HepG2 (cell line): ENCODE data around the gene ROMO1. TPM values are rescaled to one million over a fixed set of nuclear protein-coding genes. Genes with fewer than 3 reads are reported as not detected.

Experiments used
- FOXA1 ChIP-seq, 2 experiments: fragments of 450-650 bp in 1 of 2; sonication (generic) in 1 of 2; formaldehyde crosslinking in 1 of 2; IDR thresholded peaks; 2 replicates each; pipeline versions ENCODE4 v1.4.0 to v1.6.1; 2016 to 2020; ENCODE audit warnings: missing genetic modification reagents in 1 of 2
- HNF1A ChIP-seq, 2 experiments: sonication (generic) in 1 of 2; formaldehyde crosslinking in 1 of 2; IDR thresholded peaks; 2 replicates each; pipeline versions ENCODE4 v1.4.0 to v1.6.1; 2016 to 2020; ENCODE audit warnings: borderline replicate concordance in 1 of 2, low read depth in 1 of 2, mild to moderate bottlenecking in 1 of 2, missing genetic modification reagents in 1 of 2
- HOXA5 ChIP-seq: sonication (generic); formaldehyde crosslinking; IDR thresholded peaks from 2 replicates; pipeline ENCODE4 v1.4.0; 2020; ENCODE audit warnings: missing genetic modification reagents
- KDM2A ChIP-seq: sonication (generic); formaldehyde crosslinking; IDR thresholded peaks from 2 replicates; pipeline ENCODE4 v1.4.0; 2020; ENCODE audit warnings: low read depth, missing genetic modification reagents, borderline replicate concordance
- LRRFIP1 ChIP-seq: sonication (generic); formaldehyde crosslinking; conservative IDR thresholded peaks from 2 replicates; pipeline ENCODE4 v1.4.0; 2020; ENCODE audit warnings: missing genetic modification reagents
- RFXANK ChIP-seq: IDR thresholded peaks from 2 replicates; pipeline ENCODE4 v1.6.1; 2016
- ZBTB20 ChIP-seq: sonication (generic); formaldehyde crosslinking; IDR thresholded peaks from 2 replicates; pipeline ENCODE4 v1.8.1; 2023; ENCODE audit warnings: missing genetic modification reagents, low read depth, mild to moderate bottlenecking, borderline replicate concordance
- ZBTB37 ChIP-seq: sonication (generic); formaldehyde crosslinking; IDR thresholded peaks from 2 replicates; pipeline ENCODE4 v1.4.0; 2020; ENCODE audit warnings: mild to moderate bottlenecking, missing genetic modification reagents
- ZNF670 ChIP-seq: sonication (generic); formaldehyde crosslinking; IDR thresholded peaks from 2 replicates; pipeline ENCODE4 v1.8.0; 2022; ENCODE audit warnings: mild to moderate bottlenecking, missing genetic modification reagents, borderline replicate concordance
- ZNF687 ChIP-seq: sonication (generic); formaldehyde crosslinking; IDR thresholded peaks from 2 replicates; pipeline ENCODE4 v1.5.1; 2020; ENCODE audit warnings: mild to moderate bottlenecking, missing genetic modification reagents, moderate library complexity
- ZNF776 ChIP-seq: sonication (generic); formaldehyde crosslinking; IDR thresholded peaks from 2 replicates; pipeline ENCODE4 v1.4.0; 2020; ENCODE audit warnings: mild to moderate bottlenecking, missing genetic modification reagents
- ZSCAN5A ChIP-seq: sonication (generic); formaldehyde crosslinking; IDR thresholded peaks from 2 replicates; pipeline ENCODE4 v1.8.0; 2022; ENCODE audit warnings: mild to moderate bottlenecking, missing genetic modification reagents, borderline replicate concordance
- polyA plus RNA-seq, 8 experiments: library from polyadenylated mRNA; depleted of rRNA in 3 of 8; stranded (reverse) in 7 of 8; unstranded in 1 of 8; fragments of >200 nt; fragmentation: Illumina TruSeq in 4 of 8; extraction: Trizol in 4 of 8; gene quantifications; 2 replicates each; pipeline versions ENCODE4 v1.2.1 to v1.2.3, GENCODE V29; 2011 to 2016; ENCODE audit warnings: low read depth in 4 of 8, missing spikeins in 1 of 8, mixed read lengths in 1 of 8; ENCODE audit not compliant: insufficient read depth in 1 of 8
- total RNA-seq, 5 experiments: library from RNA; depleted of rRNA; stranded (reverse); fragments of >200 nt; fragmentation: Illumina TruSeq; extraction: Trizol; gene quantifications; 2 replicates each; pipeline ENCODE4 v1.2.3, GENCODE V29; 2016; ENCODE audit warnings: low read depth in 1 of 5

ROMO1 gene
- total and polyA plus RNA-seq, 2 of the 13 experiments (the other 11 are each of a cell fraction or from before 2014, with no cell fraction given): 636 to 755 TPM

GRCh38 chr20:35743693-35744491 is 44.7 kb downstream of the ROMO1 start (continued):
- TF ChIP-seq ZNF687 (CRISPR knock-in tag) (peak; percentile 63), ZBTB20 (CRISPR knock-in tag) (no peak), HOXA5 (no peak), KDM2A (CRISPR knock-in tag) (peak; percentile 72; the same call in 1 of the 2 replicates), ZNF670 (CRISPR knock-in tag) (no peak), ZBTB37 (CRISPR knock-in tag) (0 out of 2 replicates have a peak, but pooled peaks have one; percentile 37), LRRFIP1 (CRISPR knock-in tag) (0 out of 2 replicates have a peak, but pooled peaks have one; percentile 60), RFXANK (CRISPR knock-in tag) (peak; percentile 83; the same call in 1 of the 2 replicates), HNF1A (IDR thresholded peaks at IDR 0.05; ENCODE audit: low read depth) (no peak), HNF1A (CRISPR knock-in tag; IDR thresholded peaks at IDR 0.05; ENCODE audit: borderline replicate concordance) (no peak), ZNF776 (no peak), FOXA1 (IDR thresholded peaks at IDR 0.05) (peak; percentile 59), FOXA1 (CRISPR knock-in tag; IDR thresholded peaks at IDR 0.05) (peak; percentile 85), ZSCAN5A (CRISPR knock-in tag) (peak; percentile 52; the same call in 1 of the 2 replicates)
